Thyroid gland (tissue), 4 donors: ENCODE data around the gene NDUFS3.

ENCODE experiments used
- CTCF ChIP-seq, 6 experiments: fragments of 200-600 bp in 3 of 6; fragments of 450-650 bp in 3 of 6; sonication (generic) in 3 of 6; IDR thresholded peaks; one replicate each; pipeline ENCODE4 v1.5.1; 2016 to 2019; ENCODE audit warnings: antibody characterized with exemption in 6 of 6, mild to moderate bottlenecking in 2 of 6, inconsistent platforms in 1 of 6, moderate library complexity in 1 of 6
- POLR2A ChIP-seq, 2 donors: fragments of 450-650 bp; IDR thresholded peaks; one replicate each; pipeline ENCODE4 v1.6.1; 2017; ENCODE audit warnings: antibody characterized with exemption in 2 of 2, mild to moderate bottlenecking in 2 of 2, moderate library complexity in 1 of 2

- no peak for TF ChIP-seq CTCF (IDR thresholded peaks at IDR 0.05)
- TF ChIP-seq POLR2A (IDR thresholded peaks at IDR 0.05) = no peak
These were observed 9.2 kb upstream of the NDUFS3 start for GRCh38 chr11:47569646-47570045.
